ENCODE results near the gene SEL1L.

- TF ChIP-seq, protein P1, sequence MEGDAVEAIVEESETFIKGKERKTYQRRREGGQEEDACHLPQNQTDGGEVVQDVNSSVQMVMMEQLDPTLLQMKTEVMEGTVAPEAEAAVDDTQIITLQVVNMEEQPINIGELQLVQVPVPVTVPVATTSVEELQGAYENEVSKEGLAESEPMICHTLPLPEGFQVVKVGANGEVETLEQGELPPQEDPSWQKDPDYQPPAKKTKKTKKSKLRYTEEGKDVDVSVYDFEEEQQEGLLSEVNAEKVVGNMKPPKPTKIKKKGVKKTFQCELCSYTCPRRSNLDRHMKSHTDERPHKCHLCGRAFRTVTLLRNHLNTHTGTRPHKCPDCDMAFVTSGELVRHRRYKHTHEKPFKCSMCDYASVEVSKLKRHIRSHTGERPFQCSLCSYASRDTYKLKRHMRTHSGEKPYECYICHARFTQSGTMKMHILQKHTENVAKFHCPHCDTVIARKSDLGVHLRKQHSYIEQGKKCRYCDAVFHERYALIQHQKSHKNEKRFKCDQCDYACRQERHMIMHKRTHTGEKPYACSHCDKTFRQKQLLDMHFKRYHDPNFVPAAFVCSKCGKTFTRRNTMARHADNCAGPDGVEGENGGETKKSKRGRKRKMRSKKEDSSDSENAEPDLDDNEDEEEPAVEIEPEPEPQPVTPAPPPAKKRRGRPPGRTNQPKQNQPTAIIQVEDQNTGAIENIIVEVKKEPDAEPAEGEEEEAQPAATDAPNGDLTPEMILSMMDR (conservative IDR thresholded peaks at IDR 0.05; ENCODE audit: low read length): no peak
- no peak for TF ChIP-seq EZH2phosphoT487 (IDR thresholded peaks at IDR 0.05; ENCODE audit: borderline replicate concordance, low read depth, low read length)
Measured at GRCh38 chr14:81579115-81579514, 45.5 kb upstream of the SEL1L start.
